Measurements from ENCODE around the gene JUND.

GRCh38 chr19:18282021-18282787, 782 bp upstream of the JUND start:
- TF ChIP-seq CTCF (IDR thresholded peaks at IDR 0.05) (peak in 4 of 6 experiments; percentile 1 to 42 (median 34)), POLR2A (IDR thresholded peaks at IDR 0.05) (peak; percentile 35 to 92)

All from Peyer's patch (tissue), 4 donors.